ENCODE data around the gene MCRIP1.

GRCh38 chr17:81863833-81864768 lies 31.0 kb upstream of the MCRIP1 start:
- TF ChIP-seq POLR2A (IDR thresholded peaks at IDR 0.05): no peak
- no peak for TF ChIP-seq CTCF (IDR thresholded peaks at IDR 0.05 in 4 of 5, conservative IDR thresholded peaks at IDR 0.05 in 1 of 5)
